T follicular helper cell (primary cell): ENCODE results near the gene HSPA1A.

Experiments used
- DNase-seq: peaks from one replicate; pipeline ENCODE4 v3.0.0-alpha.2; 2020; ENCODE audit warnings: low read depth

The HSPA1A gene

DNA sequence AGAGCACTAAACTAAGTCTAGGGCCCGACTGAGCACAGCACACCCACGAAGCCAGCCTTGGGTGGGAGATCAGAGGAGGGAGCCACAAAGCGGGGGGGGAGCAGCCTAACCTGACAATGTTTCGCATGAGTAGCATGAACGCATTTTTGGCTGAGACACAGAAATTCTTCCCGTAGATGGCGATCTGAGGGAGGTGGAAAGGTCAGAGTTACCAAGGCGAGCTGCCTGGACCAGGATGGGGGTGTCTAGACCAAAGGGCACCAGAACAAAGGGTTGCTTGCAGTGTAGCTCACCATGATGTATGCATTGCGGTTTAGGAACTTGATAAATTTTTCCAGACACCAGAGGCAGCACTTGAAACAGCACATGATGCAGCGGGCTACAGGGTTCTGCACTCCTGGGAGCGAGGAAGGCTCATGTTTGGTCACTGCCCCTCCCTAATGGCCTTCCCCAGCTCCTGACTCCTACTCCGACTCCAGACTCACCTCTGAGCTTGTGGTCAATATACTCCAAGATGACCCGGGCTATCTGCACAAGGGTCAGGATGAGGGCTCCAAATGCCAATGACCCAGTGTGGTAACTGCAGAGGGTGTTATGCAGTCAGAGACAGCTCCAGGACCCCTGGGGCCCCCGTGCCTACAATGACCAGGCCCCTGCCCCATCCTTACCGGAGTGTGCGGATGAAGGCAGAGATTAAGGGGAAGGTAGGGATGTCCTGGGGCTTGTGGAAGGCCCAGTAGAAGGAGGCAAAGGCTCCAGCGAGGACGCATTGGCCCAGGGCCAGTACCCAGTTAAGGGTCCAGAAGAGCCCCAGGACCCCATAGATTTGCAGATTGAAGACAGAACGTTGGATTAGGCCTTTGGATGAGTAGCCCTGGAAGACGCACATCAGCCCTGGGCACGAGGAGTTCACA lies 50.1 kb downstream of the HSPA1A start:
- DNase-seq, result no peak
